Measurements from ENCODE around the gene CLMN.

Gene CLMN

DNA sequence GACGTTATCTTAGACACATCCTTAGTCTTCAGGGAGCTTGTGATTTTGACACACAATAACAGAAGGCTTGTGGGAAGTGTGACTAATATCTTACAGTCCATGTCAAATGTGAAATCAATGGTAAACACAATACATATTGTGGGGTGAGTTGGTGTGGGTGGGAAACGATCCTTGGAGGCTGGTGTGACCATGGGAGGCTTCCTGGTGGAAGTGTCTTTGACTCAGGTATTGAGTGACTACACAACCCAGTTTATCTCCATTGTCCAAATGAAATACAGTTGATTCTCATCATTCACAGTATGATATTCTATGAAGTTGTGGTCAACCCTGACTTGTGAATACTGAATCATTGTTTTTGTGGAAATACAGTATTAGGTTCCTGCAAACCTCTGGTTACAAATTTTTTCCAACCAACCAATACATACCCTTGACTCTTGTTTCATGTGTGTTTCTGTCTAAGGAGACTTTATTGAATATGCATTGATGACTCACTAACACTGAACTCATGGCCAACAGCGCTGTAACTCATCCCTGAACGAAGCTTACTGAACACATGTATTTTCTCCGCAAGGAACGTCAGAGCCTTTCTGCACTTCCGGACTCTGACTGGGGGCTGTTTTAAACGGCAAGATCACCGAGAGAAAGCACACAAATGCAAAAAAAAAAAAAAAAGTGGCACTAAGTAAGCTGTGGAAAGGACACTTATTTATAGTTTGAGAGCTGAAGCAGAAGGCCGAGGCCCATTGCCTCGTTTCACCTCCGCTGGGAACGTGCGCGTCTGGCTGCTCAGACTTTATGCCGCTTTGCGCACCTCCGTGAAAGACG lies 59.0 kb downstream of the CLMN start:
- DNase-seq (peak; percentile 21), ATAC-seq (peak; percentile 79)

- DNase-seq, result no peak
Observed at GRCh38 chr14:95258754-95259593, 60.7 kb downstream of the CLMN start.

DNA sequence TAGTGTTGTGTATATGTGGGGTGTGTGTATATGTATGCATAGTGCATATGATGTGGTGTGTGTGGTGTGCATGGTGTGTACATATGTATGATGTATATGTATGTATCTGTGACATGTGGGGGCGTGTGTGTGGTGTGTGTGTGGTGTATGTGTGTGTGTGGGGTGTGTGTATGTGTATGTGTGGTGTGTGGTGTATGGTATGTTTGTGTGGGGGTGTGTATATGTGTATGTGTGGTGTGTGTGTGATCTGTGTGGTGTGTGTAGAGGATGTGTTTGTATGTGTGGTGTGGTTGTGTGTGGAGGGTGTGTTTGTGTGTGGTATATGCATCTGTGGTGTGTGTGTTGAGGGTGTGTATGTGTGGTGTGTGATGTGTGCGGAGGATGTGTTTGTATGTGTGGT lies 61.6 kb downstream of the CLMN start:
- DNase-seq (no peak), ATAC-seq (no peak)

More at GRCh38 chr14:95258754-95259593, 60.7 kb downstream of the CLMN start:
- no peak for ATAC-seq

GRCh38 chr14:95257521-95257920 lies 62.2 kb downstream of the CLMN start:
- DNase-seq (no peak), ATAC-seq (no peak)

- ATAC-seq (no peak), DNase-seq (no peak)
Observed at GRCh38 chr14:95256776-95257060, 63.0 kb downstream of the CLMN start.

DNA sequence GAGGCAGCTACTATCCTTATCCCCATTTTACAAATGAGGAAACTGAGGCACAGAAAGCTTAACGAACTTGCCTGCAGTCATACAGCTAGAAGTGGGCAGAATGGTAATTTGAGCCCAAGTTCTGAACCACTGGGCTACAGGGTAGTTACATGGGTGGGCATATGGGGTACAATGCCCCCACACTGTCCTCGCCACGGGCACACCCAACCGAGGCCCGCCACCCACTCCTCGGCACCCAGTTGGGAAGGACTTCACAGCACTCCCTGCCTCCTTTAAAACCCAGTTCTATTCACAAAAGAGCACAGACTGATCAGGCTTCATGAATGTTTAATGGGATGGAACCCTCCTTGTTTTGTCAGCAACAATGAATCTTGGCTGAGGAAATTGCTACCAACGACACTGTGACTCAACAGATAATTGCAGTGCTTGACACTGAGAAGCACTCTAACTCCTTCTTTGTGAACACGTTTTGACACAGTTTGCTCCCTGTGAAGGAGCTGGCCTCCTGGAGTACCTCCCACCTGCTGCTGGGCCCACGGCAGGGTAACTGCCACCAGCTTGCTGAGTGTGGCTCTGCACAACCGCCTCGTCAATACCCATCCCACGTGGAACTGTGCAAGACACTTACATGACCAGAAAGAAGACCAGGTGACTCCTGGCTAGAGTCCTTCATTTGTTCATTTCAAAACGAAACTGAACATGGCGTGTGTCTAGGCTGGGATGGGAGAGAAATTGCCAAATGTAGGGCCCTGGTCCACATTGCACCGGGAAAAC lies 63.5 kb downstream of the CLMN start:
- DNase-seq (no peak), ATAC-seq (no peak)

DNA sequence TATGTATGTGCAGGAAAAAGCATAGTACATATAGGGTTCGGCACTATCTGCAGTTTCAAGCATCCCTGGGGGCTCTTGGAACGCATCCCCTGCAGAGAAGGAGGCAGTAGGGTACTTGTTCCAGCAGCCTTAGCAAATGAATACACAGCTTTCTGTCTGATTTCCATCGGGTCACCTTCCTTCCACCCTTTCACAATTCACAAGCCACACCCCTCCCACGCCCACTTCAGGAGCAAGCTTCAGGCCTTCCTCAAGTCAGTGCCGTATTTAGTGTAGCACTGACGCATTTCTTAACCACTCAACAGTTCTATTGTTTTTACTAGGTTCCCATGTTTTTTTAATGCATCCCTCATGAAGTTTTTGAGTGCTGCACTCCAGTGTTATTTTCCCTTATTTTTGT lies 64.2 kb downstream of the CLMN start:
- no peak for DNase-seq
- no peak for ATAC-seq

GRCh38 chr14:95255013-95255412 lies 64.7 kb downstream of the CLMN start:
- DNase-seq, result no peak
- ATAC-seq, result no peak

GRCh38 chr14:95254288-95254687 lies 65.4 kb downstream of the CLMN start:
- DNase-seq, result no peak
- ATAC-seq, result no peak

GRCh38 chr14:95253039-95253630 lies 66.6 kb downstream of the CLMN start:
- ATAC-seq (no peak), DNase-seq (no peak)

GRCh38 chr14:95252219-95252618 lies 67.5 kb downstream of the CLMN start:
- DNase-seq, result no peak
- ATAC-seq, result no peak

GRCh38 chr14:95250936-95251335 lies 68.8 kb downstream of the CLMN start:
- DNase-seq, result no peak

DNA sequence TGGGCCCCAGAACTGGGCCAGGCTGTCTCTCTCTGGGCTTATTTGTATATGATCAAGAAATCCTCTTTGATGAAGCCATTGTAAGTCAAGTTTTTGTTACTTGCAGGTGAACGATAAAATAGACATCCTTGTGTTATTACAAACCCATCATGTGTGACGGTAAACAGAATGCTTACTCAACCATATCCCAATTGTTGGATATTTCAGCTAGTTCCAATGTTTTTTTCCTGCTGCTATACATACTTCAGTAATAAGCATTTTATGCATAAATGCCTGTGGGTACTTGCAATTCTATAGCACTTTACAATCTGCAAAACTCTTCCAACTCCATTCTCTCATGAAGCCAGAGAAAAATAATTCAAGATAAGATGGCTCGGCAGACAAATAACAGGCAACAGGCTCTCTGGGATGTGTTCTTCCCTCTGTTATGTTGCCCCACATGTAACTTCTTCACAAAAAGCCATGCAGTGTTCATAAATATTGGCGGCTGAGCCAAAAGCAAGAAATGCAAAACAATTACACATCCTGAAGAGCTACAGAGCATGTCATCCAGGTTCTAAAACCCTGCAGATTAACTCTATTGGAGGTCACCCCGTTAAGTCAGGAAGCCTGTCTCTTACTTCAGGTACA lies 69.5 kb downstream of the CLMN start:
- DNase-seq (no peak), ATAC-seq (no peak)

More at GRCh38 chr14:95250936-95251335, 68.8 kb downstream of the CLMN start:
- ATAC-seq, result no peak

- DNase-seq, result no peak
- no peak for ATAC-seq
Observed at GRCh38 chr14:95248432-95248831, 71.3 kb downstream of the CLMN start.

DNA sequence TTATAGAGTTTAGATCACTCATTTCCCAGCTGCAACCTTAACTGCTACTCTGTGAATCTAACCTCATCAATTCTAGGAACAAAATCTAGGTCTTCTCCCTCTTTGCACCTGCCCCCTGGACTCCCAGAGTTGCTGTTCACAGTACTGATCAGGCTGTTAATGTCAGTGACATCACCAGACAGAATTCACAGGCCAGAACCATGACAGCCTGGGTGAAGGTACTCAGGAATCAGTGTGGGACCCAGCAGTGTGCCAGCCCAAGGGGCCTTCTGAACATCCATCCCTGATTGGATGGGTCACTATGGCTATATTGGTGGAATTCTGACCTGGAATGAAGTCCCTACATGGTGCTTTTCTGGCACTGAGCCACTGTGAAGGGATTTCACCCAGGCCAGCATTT lies 72.8 kb downstream of the CLMN start:
- no peak for ATAC-seq
- no peak for DNase-seq

GRCh38 chr14:95245334-95245733 lies 74.4 kb downstream of the CLMN start:
- DNase-seq, result no peak
- no peak for ATAC-seq

- DNase-seq, result no peak
Observed at GRCh38 chr14:95244587-95244986, 75.1 kb downstream of the CLMN start.

GRCh38 chr14:95242870-95243269 lies 76.8 kb downstream of the CLMN start:
- no peak for DNase-seq
- no peak for ATAC-seq

More at GRCh38 chr14:95244587-95244986, 75.1 kb downstream of the CLMN start:
- no peak for ATAC-seq

DNA sequence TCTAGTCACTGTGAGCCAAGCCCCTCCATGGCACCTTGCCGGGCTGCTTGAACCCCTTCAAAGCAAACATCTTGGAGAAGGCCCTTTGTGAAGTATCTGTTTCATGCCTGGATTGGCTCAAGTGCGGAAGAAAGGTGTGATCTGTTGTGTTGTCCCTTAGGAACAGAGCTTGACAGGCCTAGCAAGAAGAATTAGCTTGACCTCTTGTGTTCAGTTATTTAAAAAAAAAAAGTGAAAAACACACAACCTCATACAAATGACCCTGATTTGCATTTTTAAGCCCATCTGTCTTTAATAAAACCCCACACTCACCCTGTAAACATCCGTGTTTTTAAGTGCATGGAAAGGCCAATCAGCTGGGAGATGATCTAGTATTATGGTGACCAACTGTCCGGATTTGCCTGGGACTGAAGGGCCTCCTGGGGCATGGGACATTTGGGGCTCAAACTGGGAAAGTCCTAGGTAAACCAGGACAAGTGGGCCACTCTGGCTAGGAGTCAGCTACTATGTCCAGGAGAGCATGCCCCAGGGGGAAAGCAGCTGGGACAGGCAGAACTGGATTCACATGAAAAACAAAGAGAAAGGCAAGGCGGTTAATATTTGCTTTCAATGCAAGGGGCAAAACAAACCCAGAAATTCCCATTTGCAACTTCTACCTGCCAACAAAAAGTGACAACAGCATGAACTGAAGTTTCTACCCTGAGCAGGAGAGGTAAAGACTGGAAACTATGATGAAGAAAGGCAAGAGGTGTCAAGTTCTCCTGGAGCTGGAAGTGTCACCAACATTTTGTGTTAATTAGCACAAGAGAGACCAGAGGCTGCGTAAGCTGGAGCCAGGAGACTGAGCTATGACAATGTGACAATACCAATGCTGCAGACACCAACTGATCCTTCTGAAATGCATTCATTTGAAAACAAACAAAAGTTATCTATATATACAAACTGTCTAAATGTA lies 78.6 kb downstream of the CLMN start:
- ATAC-seq (no peak), DNase-seq (no peak)

- ATAC-seq (no peak), DNase-seq (no peak)
Observed at GRCh38 chr14:95238487-95239298, 81.0 kb downstream of the CLMN start.

Measured in stimulated activated naive CD8-positive, alpha-beta T cell treated with anti-CD3 and anti-CD28 coated beads, Interleukin-15, Interleukin-2, amounts not matched to agents 100 U/mL and 50 U/mL, for 24 hours (primary cell).